Measurements from ENCODE around the gene C16orf86.

C16orf86 gene

GRCh38 chr16:67663151-67663876, 3.3 kb upstream of the C16orf86 start:
- Histone ChIP-seq H3K36me3 (ENCODE audit: low read length) (no peaks in the 10 kb centered on the region), H3F3A (ENCODE audit: insufficient read depth) (no peaks in the 10 kb centered on the region), H2AFZ (ENCODE audit: low read depth, low read length, severe bottlenecking) (no peak overlapping the region), H3K9me3 (ENCODE audit: insufficient read depth, low read length) (no peaks in the 10 kb centered on the region), H4K20me1 (ENCODE audit: low read depth, low read length) (no peaks in the 10 kb centered on the region), H3K27me3 (ENCODE audit: low read length) (no peaks in the 10 kb centered on the region), H3K79me2 (ENCODE audit: insufficient read depth, low read length) (no peaks in the 10 kb centered on the region), H3K27ac (ENCODE audit: low read depth, low read length) (no peak overlapping the region), H3K4me2 (ENCODE audit: low read depth, low read length, poor library complexity, severe bottlenecking) (no peak overlapping the region), H3K9ac (ENCODE audit: low read length) (no peak overlapping the region), H3K9me2 (replicated peaks; ENCODE audit: insufficient read depth, low read length) (no peaks in the 10 kb centered on the region), H3K4me3 (ENCODE audit: insufficient read depth, low read length, poor library complexity, severe bottlenecking) (no peak overlapping the region)
- TF ChIP-seq EZH2phosphoT487 (conservative IDR thresholded peaks at IDR 0.05; ENCODE audit: low read length) (no peak), CTCF (IDR thresholded peaks at IDR 0.05; ENCODE audit: insufficient read depth, low read length, poor library complexity, severe bottlenecking) (no peak)

GRCh38 chr16:67663877-67664222, 2.8 kb upstream of the C16orf86 start:
- H3F3A ChIP-seq (ENCODE audit: insufficient read depth) = peaks cover 3% of the 10 kb centered on the region; the same call in 1 of the 2 replicates
- no peak overlapping the region for H3K9ac ChIP-seq (ENCODE audit: low read length)
- H3K9me3 ChIP-seq (ENCODE audit: insufficient read depth, low read length) = no peaks in the 10 kb centered on the region
- no peak overlapping the region for H3K27ac ChIP-seq (ENCODE audit: low read depth, low read length)
- no peaks in the 10 kb centered on the region for H3K9me2 ChIP-seq (replicated peaks; ENCODE audit: insufficient read depth, low read length)
- H3K36me3 ChIP-seq (ENCODE audit: low read length) = no peaks in the 10 kb centered on the region
- H3K27me3 ChIP-seq (ENCODE audit: low read length) = no peaks in the 10 kb centered on the region
- no peak overlapping the region for H3K4me3 ChIP-seq (ENCODE audit: insufficient read depth, low read length, poor library complexity, severe bottlenecking)
- H2AFZ ChIP-seq (ENCODE audit: low read depth, low read length, severe bottlenecking) = no peak overlapping the region
- no peaks in the 10 kb centered on the region for H3K79me2 ChIP-seq (ENCODE audit: insufficient read depth, low read length)
- H4K20me1 ChIP-seq (ENCODE audit: low read depth, low read length) = no peaks in the 10 kb centered on the region
- no peak overlapping the region for H3K4me2 ChIP-seq (ENCODE audit: low read depth, low read length, poor library complexity, severe bottlenecking)
- no peak for TF ChIP-seq EZH2phosphoT487 (conservative IDR thresholded peaks at IDR 0.05; ENCODE audit: low read length)
- TF ChIP-seq CTCF (IDR thresholded peaks at IDR 0.05; ENCODE audit: insufficient read depth, low read length, poor library complexity, severe bottlenecking) = no peak

- no peak overlapping the region for H3K4me3 ChIP-seq (ENCODE audit: insufficient read depth, low read length, poor library complexity, severe bottlenecking)
- H3F3A ChIP-seq (ENCODE audit: insufficient read depth) = peaks cover 3% of the 10 kb centered on the region; the same call in 1 of the 2 replicates
- no peak overlapping the region for H3K27ac ChIP-seq (ENCODE audit: low read depth, low read length)
- no peak overlapping the region for H3K4me2 ChIP-seq (ENCODE audit: low read depth, low read length, poor library complexity, severe bottlenecking)
- TF ChIP-seq EZH2phosphoT487 (conservative IDR thresholded peaks at IDR 0.05; ENCODE audit: low read length) (no peak), CTCF (IDR thresholded peaks at IDR 0.05; ENCODE audit: insufficient read depth, low read length, poor library complexity, severe bottlenecking) (no peak)
- no peaks in the 10 kb centered on the region for H3K36me3 ChIP-seq (ENCODE audit: low read length)
- no peaks in the 10 kb centered on the region for H4K20me1 ChIP-seq (ENCODE audit: low read depth, low read length)
- H3K27me3 ChIP-seq (ENCODE audit: low read length) = no peaks in the 10 kb centered on the region
- no peaks in the 10 kb centered on the region for H3K9me2 ChIP-seq (replicated peaks; ENCODE audit: insufficient read depth, low read length)
- H3K9me3 ChIP-seq (ENCODE audit: insufficient read depth, low read length) = no peaks in the 10 kb centered on the region
- no peak overlapping the region for H2AFZ ChIP-seq (ENCODE audit: low read depth, low read length, severe bottlenecking)
- no peak overlapping the region for H3K9ac ChIP-seq (ENCODE audit: low read length)
- H3K79me2 ChIP-seq (ENCODE audit: insufficient read depth, low read length) = no peaks in the 10 kb centered on the region
Observed at GRCh38 chr16:67664258-67664657, 2.4 kb upstream of the C16orf86 start.
